KMS-11 (cell line): ENCODE data around the gene LRRC58.
"Not testable (repeated sequence)": the region's sequence is repeated elsewhere in the genome, so short reads cannot be mapped to it uniquely, and the experiment has no call there.

Experiments
- H2AFZ ChIP-seq: fragments of 200-600 bp; sonication (generic); 2 replicates; pipeline ENCODE4 v1.6.1; 2016; ENCODE audit warnings: antibody characterized with exemption, mixed run types, low read depth
- H3K27ac ChIP-seq: fragments of 200-600 bp; sonication (generic); 2 replicates; pipeline ENCODE4 v1.6.1; 2016; ENCODE audit warnings: mild to moderate bottlenecking, mixed run types
- H3K27me3 ChIP-seq: fragments of 200-600 bp; sonication (generic); 2 replicates; pipeline ENCODE4 v1.6.1; 2017; ENCODE audit warnings: mild to moderate bottlenecking, low read depth, mixed run types, moderate library complexity; ENCODE audit not compliant: insufficient read depth
- H3K36me3 ChIP-seq: fragments of 200-600 bp; sonication (generic); 2 replicates; pipeline ENCODE4 v1.6.1; 2017; ENCODE audit warnings: mild to moderate bottlenecking, mixed run types; ENCODE audit not compliant: insufficient read depth
- H3K4me1 ChIP-seq: fragments of 200-600 bp; sonication (generic); 2 replicates; pipeline ENCODE4 v1.6.1; 2016; ENCODE audit warnings: mild to moderate bottlenecking, low read depth, mixed run types; ENCODE audit not compliant: poor library complexity, severe bottlenecking
- H3K4me2 ChIP-seq: fragments of 200-600 bp; sonication (generic); 2 replicates; pipeline ENCODE4 v1.7.0; 2016; ENCODE audit warnings: mild to moderate bottlenecking, mixed run types
- H3K4me3 ChIP-seq: fragments of 200-600 bp; sonication (generic); IDR thresholded peaks from 2 replicates; pipeline ENCODE4 v1.6.1; 2017; ENCODE audit warnings: low read depth, low read length, mixed read lengths; ENCODE audit not compliant: insufficient read depth
- H3K79me2 ChIP-seq: fragments of 200-600 bp; sonication (generic); 2 replicates; pipeline ENCODE4 v1.6.1; 2016; ENCODE audit warnings: low read depth, mixed run types; ENCODE audit not compliant: insufficient read depth
- H3K9ac ChIP-seq: fragments of 200-600 bp; sonication (generic); 2 replicates; pipeline ENCODE4 v1.6.1; 2016; ENCODE audit warnings: mild to moderate bottlenecking, mixed run types
- H4K20me1 ChIP-seq: fragments of 200-600 bp; sonication (generic); 2 replicates; pipeline ENCODE4 v1.6.1; 2016; ENCODE audit warnings: mild to moderate bottlenecking, mixed run types; ENCODE audit not compliant: insufficient read depth
- TF ChIP-seq, protein P1 (sequence below): fragments of 200-600 bp; sonication (generic); conservative IDR thresholded peaks from 2 replicates; pipeline ENCODE4 v1.6.1; 2017; ENCODE audit warnings: low read depth, mild to moderate bottlenecking, antibody characterized with exemption, low read length, moderate library complexity, mixed read lengths

The LRRC58 gene

DNA sequence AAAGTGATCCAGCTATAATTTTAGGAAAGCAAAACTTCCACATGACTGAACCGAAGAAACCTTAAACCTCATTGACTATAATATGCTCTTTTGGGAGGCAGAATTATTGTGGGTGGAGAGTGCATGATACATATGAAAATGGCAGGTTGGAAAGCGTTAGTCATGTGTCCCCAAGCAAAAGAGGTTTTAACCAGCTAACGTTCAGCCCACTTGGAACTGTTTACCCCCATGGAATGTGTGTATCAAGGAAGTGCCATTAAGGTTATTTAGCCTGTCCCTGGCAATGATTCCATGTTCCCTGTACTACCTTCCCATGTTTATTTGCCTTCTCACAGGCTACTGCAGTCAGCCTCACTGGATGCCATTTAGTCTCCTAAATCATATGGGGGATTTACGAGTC is 44.1 kb upstream of the LRRC58 start:
- Histone ChIP-seq H4K20me1 (no peaks in the 10 kb centered on the region), H3K4me2 (no peak overlapping the region), H3K36me3 (no peaks in the 10 kb centered on the region), H3K4me1 (no peaks in the 10 kb centered on the region), H3K9ac (no peak overlapping the region), H3K4me3 (no peak overlapping the region), H3K27me3 (no peaks in the 10 kb centered on the region), H3K27ac (no peak overlapping the region), H2AFZ (no peak overlapping the region), H3K79me2 (no peaks in the 10 kb centered on the region)
- TF ChIP-seq, protein P1, sequence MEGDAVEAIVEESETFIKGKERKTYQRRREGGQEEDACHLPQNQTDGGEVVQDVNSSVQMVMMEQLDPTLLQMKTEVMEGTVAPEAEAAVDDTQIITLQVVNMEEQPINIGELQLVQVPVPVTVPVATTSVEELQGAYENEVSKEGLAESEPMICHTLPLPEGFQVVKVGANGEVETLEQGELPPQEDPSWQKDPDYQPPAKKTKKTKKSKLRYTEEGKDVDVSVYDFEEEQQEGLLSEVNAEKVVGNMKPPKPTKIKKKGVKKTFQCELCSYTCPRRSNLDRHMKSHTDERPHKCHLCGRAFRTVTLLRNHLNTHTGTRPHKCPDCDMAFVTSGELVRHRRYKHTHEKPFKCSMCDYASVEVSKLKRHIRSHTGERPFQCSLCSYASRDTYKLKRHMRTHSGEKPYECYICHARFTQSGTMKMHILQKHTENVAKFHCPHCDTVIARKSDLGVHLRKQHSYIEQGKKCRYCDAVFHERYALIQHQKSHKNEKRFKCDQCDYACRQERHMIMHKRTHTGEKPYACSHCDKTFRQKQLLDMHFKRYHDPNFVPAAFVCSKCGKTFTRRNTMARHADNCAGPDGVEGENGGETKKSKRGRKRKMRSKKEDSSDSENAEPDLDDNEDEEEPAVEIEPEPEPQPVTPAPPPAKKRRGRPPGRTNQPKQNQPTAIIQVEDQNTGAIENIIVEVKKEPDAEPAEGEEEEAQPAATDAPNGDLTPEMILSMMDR: no peak

DNA sequence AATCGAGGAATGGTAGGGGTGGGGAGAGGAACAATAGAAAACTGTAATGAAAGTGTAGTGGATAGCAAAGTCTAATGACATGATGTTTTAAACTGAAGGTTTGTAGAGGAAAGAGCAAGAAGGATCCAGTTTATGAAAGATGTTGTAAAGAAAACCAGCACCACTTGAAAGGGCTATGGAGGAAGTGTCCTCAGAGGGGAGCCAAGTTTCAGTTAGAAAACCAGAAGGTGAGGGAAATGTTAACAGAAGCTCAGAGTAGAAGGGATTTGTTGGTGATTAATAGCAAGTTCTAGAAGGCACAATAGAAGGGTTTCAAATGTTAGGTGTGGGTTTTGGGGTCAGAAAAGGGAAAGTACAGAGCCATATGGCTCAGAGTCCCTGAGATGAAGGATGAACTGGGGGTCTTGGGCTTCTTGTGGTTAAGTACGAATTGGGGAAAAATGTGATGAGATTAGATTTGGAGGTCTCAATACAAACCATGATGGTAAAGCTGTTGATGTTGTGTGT is 33.8 kb upstream of the LRRC58 start:
- H3K27ac ChIP-seq: no peak overlapping the region

DNA sequence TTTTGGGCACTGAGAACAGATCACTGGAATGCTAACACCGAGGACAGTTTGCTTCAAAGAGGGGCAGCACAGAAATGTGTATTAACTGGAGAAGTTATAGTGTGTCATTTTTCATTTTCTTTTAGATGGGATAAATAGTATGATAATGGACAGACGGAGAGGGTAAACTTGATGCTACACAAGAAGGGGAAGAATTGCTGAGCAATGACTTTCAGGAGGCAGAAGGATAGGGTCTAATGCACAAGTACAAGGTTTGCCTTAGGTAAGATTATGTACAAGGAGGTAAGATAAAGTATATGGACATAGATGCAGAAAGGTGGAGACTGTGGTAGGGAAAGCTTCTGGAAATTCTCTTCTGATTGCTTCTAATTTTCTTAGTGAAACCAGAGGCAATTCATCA is 32.3 kb upstream of the LRRC58 start:
- H3K27me3 ChIP-seq: no peaks in the 10 kb centered on the region
- H3K4me2 ChIP-seq: no peak overlapping the region
- no peak overlapping the region for H3K4me3 ChIP-seq
- H3K27ac ChIP-seq: no peak overlapping the region
- no peaks in the 10 kb centered on the region for H3K36me3 ChIP-seq
- H3K9ac ChIP-seq: no peak overlapping the region
- no peaks in the 10 kb centered on the region for H3K4me1 ChIP-seq
- no peaks in the 10 kb centered on the region for H4K20me1 ChIP-seq
- H2AFZ ChIP-seq: no peak overlapping the region
- TF ChIP-seq, protein P1: no peak
- H3K79me2 ChIP-seq: no peaks in the 10 kb centered on the region

More for the DNA sequence above, 33.8 kb upstream of the LRRC58 start:
- TF ChIP-seq, protein P1: no peak
- no peaks in the 10 kb centered on the region for H3K36me3 ChIP-seq
- H3K79me2 ChIP-seq: no peaks in the 10 kb centered on the region
- H4K20me1 ChIP-seq: no peaks in the 10 kb centered on the region
- H2AFZ ChIP-seq: no peak overlapping the region
- no peak overlapping the region for H3K4me3 ChIP-seq
- H3K4me1 ChIP-seq: no peaks in the 10 kb centered on the region
- H3K9ac ChIP-seq: no peak overlapping the region
- no peaks in the 10 kb centered on the region for H3K27me3 ChIP-seq
- no peak overlapping the region for H3K4me2 ChIP-seq

DNA sequence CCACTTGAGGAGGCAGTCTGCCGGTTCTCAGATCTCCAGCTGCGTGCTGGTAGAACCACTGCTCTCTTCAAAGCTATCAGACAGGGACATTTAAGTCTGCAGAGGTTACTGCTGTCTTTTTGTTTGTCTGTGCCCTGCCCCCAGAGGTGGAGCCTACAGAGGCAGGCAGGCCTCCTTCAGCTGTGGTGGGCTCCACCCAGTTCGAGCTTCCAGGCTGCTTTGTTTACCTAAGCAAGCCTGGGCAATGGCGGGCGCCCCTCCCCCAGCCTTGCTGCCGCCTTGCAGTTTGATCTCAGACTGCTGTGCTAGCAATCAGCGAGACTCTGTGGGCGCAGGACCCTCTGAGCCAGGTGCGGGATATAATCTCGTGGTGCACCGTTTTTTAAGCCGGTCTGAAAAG is 28.8 kb upstream of the LRRC58 start:
- not testable (repeated sequence) for H3K27ac ChIP-seq, H3K9ac ChIP-seq, H4K20me1 ChIP-seq, H3K4me3 ChIP-seq, H3K36me3 ChIP-seq, H3K79me2 ChIP-seq, H3K27me3 ChIP-seq, H3K4me1 ChIP-seq, H2AFZ ChIP-seq, H3K4me2 ChIP-seq

DNA sequence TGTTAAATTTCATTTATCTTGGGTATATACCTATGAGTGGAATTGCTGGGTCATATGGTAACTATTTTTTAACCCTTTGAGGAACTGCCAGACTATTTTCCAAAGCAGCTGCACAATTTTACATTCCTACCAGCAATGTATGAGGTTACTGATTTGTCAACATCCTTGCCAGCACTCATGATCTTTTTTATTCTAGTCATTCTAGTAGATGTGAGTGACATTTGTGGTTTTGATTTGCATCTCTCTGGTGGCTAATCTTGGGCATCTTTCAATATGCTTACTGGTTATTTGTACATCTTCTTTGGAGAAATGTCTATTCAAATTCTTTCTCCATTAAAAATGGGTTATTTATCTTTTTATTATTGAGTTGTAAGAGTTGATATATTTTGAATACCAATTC is 21.3 kb upstream of the LRRC58 start:
- H3K4me3 ChIP-seq: no peak overlapping the region
- no peak overlapping the region for H3K4me2 ChIP-seq
- H2AFZ ChIP-seq: no peak overlapping the region
- H4K20me1 ChIP-seq: no peaks in the 10 kb centered on the region
- no peak overlapping the region for H3K27ac ChIP-seq
- no peaks in the 10 kb centered on the region; the same call in 1 of the 2 replicates for H3K27me3 ChIP-seq
- no peaks in the 10 kb centered on the region for H3K79me2 ChIP-seq
- TF ChIP-seq, protein P1: no peak
- H3K4me1 ChIP-seq: no peaks in the 10 kb centered on the region
- H3K9ac ChIP-seq: no peak overlapping the region
- no peaks in the 10 kb centered on the region for H3K36me3 ChIP-seq
